ENCODE measurements around the gene SENP5.

DNA sequence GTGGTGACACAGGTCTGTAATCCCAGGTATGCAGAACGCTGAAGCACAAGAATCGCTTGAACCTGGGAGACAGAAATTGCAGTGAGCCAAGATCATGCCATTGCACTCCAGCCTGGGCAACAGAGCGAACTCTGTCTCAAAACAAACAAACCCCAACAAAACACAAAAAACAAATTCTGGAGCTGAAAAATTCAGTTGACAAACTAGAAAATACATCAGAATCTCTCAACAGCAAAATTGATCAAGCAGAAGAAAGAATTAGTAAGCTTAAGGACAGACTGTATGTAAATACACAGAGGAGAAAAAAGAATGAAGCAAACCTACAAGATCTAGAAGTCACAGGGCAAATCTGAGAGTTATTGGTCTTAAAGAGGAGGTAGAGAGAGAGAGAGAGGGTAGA, 49.3 kb downstream of the SENP5 start:
- TF ChIP-seq, protein P1, sequence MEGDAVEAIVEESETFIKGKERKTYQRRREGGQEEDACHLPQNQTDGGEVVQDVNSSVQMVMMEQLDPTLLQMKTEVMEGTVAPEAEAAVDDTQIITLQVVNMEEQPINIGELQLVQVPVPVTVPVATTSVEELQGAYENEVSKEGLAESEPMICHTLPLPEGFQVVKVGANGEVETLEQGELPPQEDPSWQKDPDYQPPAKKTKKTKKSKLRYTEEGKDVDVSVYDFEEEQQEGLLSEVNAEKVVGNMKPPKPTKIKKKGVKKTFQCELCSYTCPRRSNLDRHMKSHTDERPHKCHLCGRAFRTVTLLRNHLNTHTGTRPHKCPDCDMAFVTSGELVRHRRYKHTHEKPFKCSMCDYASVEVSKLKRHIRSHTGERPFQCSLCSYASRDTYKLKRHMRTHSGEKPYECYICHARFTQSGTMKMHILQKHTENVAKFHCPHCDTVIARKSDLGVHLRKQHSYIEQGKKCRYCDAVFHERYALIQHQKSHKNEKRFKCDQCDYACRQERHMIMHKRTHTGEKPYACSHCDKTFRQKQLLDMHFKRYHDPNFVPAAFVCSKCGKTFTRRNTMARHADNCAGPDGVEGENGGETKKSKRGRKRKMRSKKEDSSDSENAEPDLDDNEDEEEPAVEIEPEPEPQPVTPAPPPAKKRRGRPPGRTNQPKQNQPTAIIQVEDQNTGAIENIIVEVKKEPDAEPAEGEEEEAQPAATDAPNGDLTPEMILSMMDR (IDR thresholded peaks at IDR 0.05), result no peak
- no peak for TF ChIP-seq POLR2A (IDR thresholded peaks at IDR 0.05)
